ENCODE measurements around the gene LINC00237.

DNA sequence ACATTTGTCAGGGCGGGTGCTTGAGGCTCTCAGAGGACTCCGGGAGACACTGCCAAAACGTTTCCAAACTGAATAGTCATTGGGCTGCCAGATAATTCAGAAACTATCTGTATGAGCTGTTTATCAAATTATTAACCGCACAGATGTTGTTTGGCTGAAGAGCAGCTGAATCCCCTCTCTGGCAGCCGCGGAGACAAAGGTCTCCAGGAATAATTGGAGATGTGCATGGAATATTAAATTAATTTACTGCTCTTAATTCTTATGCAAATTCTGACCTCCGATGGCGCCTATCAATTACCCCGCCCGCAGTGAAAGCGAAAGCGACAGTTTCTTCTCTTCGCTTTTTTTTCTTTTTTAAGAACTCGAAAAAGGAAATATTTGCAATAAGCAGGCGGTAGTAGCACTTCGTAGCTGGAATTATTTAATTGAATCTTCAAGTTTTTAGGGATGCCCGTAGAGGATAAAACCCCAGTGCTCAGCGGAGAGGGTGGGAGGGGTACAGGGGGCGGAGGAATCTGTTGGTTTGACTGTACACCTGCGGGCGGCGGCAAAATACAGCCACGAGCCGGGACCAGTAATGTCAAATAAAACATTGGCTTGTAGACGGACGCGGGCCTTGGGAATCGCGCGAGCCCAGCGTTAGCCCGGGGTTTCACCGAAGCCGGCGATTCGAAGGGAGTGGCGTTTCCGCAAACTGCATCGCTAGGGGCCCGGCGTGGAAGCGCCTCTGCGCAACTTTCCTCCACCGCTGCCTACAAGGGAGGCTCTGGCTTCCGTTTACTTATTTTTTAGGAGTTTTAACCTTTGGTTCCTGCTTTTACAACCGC is 6.2 kb downstream of the LINC00237 start:
- TF ChIP-seq, protein P1, sequence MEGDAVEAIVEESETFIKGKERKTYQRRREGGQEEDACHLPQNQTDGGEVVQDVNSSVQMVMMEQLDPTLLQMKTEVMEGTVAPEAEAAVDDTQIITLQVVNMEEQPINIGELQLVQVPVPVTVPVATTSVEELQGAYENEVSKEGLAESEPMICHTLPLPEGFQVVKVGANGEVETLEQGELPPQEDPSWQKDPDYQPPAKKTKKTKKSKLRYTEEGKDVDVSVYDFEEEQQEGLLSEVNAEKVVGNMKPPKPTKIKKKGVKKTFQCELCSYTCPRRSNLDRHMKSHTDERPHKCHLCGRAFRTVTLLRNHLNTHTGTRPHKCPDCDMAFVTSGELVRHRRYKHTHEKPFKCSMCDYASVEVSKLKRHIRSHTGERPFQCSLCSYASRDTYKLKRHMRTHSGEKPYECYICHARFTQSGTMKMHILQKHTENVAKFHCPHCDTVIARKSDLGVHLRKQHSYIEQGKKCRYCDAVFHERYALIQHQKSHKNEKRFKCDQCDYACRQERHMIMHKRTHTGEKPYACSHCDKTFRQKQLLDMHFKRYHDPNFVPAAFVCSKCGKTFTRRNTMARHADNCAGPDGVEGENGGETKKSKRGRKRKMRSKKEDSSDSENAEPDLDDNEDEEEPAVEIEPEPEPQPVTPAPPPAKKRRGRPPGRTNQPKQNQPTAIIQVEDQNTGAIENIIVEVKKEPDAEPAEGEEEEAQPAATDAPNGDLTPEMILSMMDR (IDR thresholded peaks at IDR 0.05; ENCODE audit: low read depth, low read length, missing input control) = no peak
- TF ChIP-seq JUND (IDR thresholded peaks at IDR 0.05) (no peak), RAD21 (IDR thresholded peaks at IDR 0.05) (no peak), FOXA1 (IDR thresholded peaks at IDR 0.05) (no peak)
- TF ChIP-seq, protein P2, sequence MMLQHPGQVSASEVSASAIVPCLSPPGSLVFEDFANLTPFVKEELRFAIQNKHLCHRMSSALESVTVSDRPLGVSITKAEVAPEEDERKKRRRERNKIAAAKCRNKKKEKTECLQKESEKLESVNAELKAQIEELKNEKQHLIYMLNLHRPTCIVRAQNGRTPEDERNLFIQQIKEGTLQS (IDR thresholded peaks at IDR 0.05) = no peak
- TF ChIP-seq, protein P3, sequence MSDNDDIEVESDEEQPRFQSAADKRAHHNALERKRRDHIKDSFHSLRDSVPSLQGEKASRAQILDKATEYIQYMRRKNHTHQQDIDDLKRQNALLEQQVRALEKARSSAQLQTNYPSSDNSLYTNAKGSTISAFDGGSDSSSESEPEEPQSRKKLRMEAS (IDR thresholded peaks at IDR 0.05) = no peak
- TF ChIP-seq, protein P4, sequence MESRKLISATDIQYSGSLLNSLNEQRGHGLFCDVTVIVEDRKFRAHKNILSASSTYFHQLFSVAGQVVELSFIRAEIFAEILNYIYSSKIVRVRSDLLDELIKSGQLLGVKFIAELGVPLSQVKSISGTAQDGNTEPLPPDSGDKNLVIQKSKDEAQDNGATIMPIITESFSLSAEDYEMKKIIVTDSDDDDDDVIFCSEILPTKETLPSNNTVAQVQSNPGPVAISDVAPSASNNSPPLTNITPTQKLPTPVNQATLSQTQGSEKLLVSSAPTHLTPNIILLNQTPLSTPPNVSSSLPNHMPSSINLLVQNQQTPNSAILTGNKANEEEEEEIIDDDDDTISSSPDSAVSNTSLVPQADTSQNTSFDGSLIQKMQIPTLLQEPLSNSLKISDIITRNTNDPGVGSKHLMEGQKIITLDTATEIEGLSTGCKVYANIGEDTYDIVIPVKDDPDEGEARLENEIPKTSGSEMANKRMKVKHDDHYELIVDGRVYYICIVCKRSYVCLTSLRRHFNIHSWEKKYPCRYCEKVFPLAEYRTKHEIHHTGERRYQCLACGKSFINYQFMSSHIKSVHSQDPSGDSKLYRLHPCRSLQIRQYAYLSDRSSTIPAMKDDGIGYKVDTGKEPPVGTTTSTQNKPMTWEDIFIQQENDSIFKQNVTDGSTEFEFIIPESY (IDR thresholded peaks at IDR 0.05) = no peak
